GM23338 (cell line): ENCODE data around the gene BCKDK. TPM values are rescaled to one million over a fixed set of nuclear protein-coding genes. Genes with fewer than 3 reads are reported as not detected.

ENCODE experiments used
- ATAC-seq: fragments of 200-7000 bp; cut with Tn5 transposase; 3 replicates; pipeline ENCODE4 v1.9.1; 2020
- DNase-seq: peaks from one replicate; pipeline ENCODE4 v3.0.0-alpha.2; 2015; ENCODE audit warnings: low spot score
- H2AFZ ChIP-seq: fragments of 200-600 bp; sonication (generic); 2 replicates; pipeline ENCODE4 v1.8.0; 2016; ENCODE audit warnings: antibody characterized with exemption, mild to moderate bottlenecking, moderate library complexity
- H3F3A ChIP-seq: fragments of 200-600 bp; sonication (generic); replicated peaks from 2 replicates; pipeline ENCODE4 v1.8.0; 2017; ENCODE audit warnings: antibody characterized with exemption, mixed run types, low read depth
- H3K27ac ChIP-seq: fragments of 200-600 bp; sonication (generic); 2 replicates; pipeline ENCODE4 v1.6.1; 2016; ENCODE audit warnings: low read depth
- H3K27me3 ChIP-seq: fragments of 200-600 bp; sonication (generic); 2 replicates; pipeline ENCODE4 v1.8.0; 2016; ENCODE audit warnings: mild to moderate bottlenecking, mixed run types, moderate library complexity; ENCODE audit not compliant: insufficient read depth
- H3K36me3 ChIP-seq: fragments of 200-600 bp; sonication (generic); 2 replicates; pipeline ENCODE4 v1.8.0; 2016; ENCODE audit warnings: mild to moderate bottlenecking; ENCODE audit not compliant: insufficient read depth
- H3K4me1 ChIP-seq: fragments of 200-600 bp; sonication (generic); 2 replicates; pipeline ENCODE4 v1.8.0; 2016; ENCODE audit warnings: mild to moderate bottlenecking, moderate library complexity; ENCODE audit not compliant: insufficient read depth
- H3K4me2 ChIP-seq: fragments of 200-600 bp; sonication (generic); 2 replicates; pipeline ENCODE4 v1.7.1; 2017; ENCODE audit warnings: mixed run types
- H3K4me3 ChIP-seq: fragments of 200-600 bp; sonication (generic); 2 replicates; pipeline ENCODE4 v1.6.1; 2016; ENCODE audit warnings: mixed run types
- H3K79me2 ChIP-seq: fragments of 200-600 bp; sonication (generic); replicated peaks from 2 replicates; pipeline ENCODE4 v1.8.0; 2017; ENCODE audit warnings: mild to moderate bottlenecking; ENCODE audit not compliant: insufficient read depth
- H3K9me2 ChIP-seq: fragments of 200-600 bp; sonication (generic); 2 replicates; pipeline ENCODE4 v1.8.0; 2017; ENCODE audit not compliant: insufficient read depth
- H4K20me1 ChIP-seq: fragments of 200-600 bp; sonication (generic); replicated peaks from 2 replicates; pipeline ENCODE4 v1.8.0; 2017; ENCODE audit warnings: mild to moderate bottlenecking; ENCODE audit not compliant: insufficient read depth
- H3K27ac Mint-ChIP-seq: 2 replicates; pipeline ENCODE4 v1.8.0; 2020; ENCODE audit warnings: inconsistent platforms, mild to moderate bottlenecking, moderate library complexity, mixed read lengths
- H3K27me3 Mint-ChIP-seq: 3 replicates; pipeline ENCODE4 v1.8.0; 2022; ENCODE audit warnings: low read depth, mild to moderate bottlenecking, moderate library complexity, mixed read lengths, inconsistent platforms; ENCODE audit not compliant: insufficient read depth, poor library complexity
- H3K36me3 Mint-ChIP-seq: 3 replicates; pipeline ENCODE4 v1.8.0; 2021; ENCODE audit warnings: low read depth, mild to moderate bottlenecking, inconsistent platforms, moderate library complexity, mixed read lengths
- H3K4me1 Mint-ChIP-seq: 3 replicates; pipeline ENCODE4 v1.8.0; 2020; ENCODE audit warnings: mild to moderate bottlenecking, inconsistent platforms, mixed read lengths
- H3K4me3 Mint-ChIP-seq: 3 replicates; pipeline ENCODE4 v1.8.0; 2021; ENCODE audit warnings: moderate library complexity, mild to moderate bottlenecking, inconsistent platforms, mixed read lengths
- H3K9me3 Mint-ChIP-seq: 3 replicates; pipeline ENCODE4 v1.8.0; 2020; ENCODE audit warnings: moderate library complexity, mild to moderate bottlenecking, inconsistent platforms, mixed read lengths
- ETS1 ChIP-seq: IDR thresholded peaks from 2 replicates; pipeline ENCODE4 v1.6.1; 2016; ENCODE audit warnings: antibody characterized with exemption
- EZH2 ChIP-seq: fragments of 200-600 bp; sonication (generic); IDR thresholded peaks from one replicate; pipeline ENCODE4 v1.8.0; 2017; ENCODE audit warnings: antibody characterized with exemption, mild to moderate bottlenecking, low read depth; ENCODE audit not compliant: unreplicated experiment
- EZH2phosphoT487 ChIP-seq: fragments of 200-600 bp; sonication (generic); IDR thresholded peaks from one replicate; pipeline ENCODE4 v1.8.1; 2018; ENCODE audit warnings: antibody characterized with exemption; ENCODE audit not compliant: unreplicated experiment
- JUNB ChIP-seq: IDR thresholded peaks from one replicate; pipeline ENCODE4 v1.6.1; 2016; ENCODE audit warnings: antibody characterized with exemption; ENCODE audit not compliant: unreplicated experiment
- NANOG ChIP-seq: IDR thresholded peaks from 2 replicates; pipeline ENCODE4 v1.6.1; 2016; ENCODE audit warnings: antibody characterized with exemption, borderline replicate concordance
- POLR2AphosphoS5 ChIP-seq: IDR thresholded peaks from 2 replicates; pipeline ENCODE4 v1.6.1; 2016; ENCODE audit warnings: antibody characterized with exemption, low read depth
- ZNF114 ChIP-seq: fragments of 250-450 bp; sonication (Bioruptor Pico); IDR thresholded peaks from 2 replicates; pipeline ENCODE4 v1.5.0; 2020; ENCODE audit warnings: mild to moderate bottlenecking, moderate library complexity
- ZNF462 ChIP-seq: fragments of 250-450 bp; sonication (Bioruptor Pico); IDR thresholded peaks from 2 replicates; pipeline ENCODE4 v1.5.0; 2020; ENCODE audit warnings: mild to moderate bottlenecking, moderate library complexity
- polyA plus RNA-seq: library from polyadenylated mRNA; unstranded; fragments of >200 nt; fragmentation: Nextera tagmentation; extraction: Ambion mirVana; gene quantifications from 2 replicates; pipeline ENCODE4 v1.2.1, GENCODE V29; 2016
- total RNA-seq: library from RNA; depleted of rRNA; stranded (reverse); fragments of >200 nt; shearing (Covaris generic); gene quantifications from 2 replicates; pipeline ENCODE4 v1.2.3, GENCODE V29; 2014
- TF ChIP-seq, protein P1 (sequence below), 2 experiments: fragments of 200-600 bp in 1 of 2; sonication (generic) in 1 of 2; conservative IDR thresholded peaks; 2 replicates each; pipeline versions ENCODE4 v1.5.1 to v1.6.1; 2016 to 2017; ENCODE audit warnings: antibody characterized with exemption in 2 of 2, low read depth in 2 of 2, mild to moderate bottlenecking in 2 of 2, moderate library complexity in 1 of 2

Gene BCKDK
- total and polyA plus RNA-seq, 2 experiments from 2014 or later, result 36.1 to 58.9 TPM

DNA sequence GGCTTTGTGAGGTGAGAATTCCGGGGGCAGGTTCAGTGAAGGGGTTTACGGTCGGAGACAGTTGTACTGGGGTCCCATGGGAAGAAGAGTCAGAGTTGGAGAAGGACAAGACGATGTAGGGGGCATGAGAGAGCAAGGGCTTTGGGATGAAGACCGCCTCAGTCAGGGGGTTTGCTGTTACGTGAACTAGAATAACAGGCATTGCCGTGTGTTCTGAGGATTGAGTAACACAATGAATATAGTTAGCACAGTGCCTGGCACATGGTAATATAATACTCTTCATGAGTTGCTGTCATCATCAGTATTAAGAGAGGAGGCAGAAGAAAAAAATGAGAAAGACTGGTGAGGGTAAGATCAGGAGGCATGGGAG, 33.4 kb upstream of the BCKDK start:
- Histone ChIP-seq H2AFZ (no peak overlapping the region), H3K27ac (peak overlapping the region; percentile 96), H3K4me2 (peak overlapping the region; percentile 86), H3K36me3 (peaks cover 7% of the 10 kb centered on the region; the same call in 1 of the 2 replicates), H4K20me1 (no peaks in the 10 kb centered on the region; the same call in 1 of the 2 replicates), H3K27me3 (no peaks in the 10 kb centered on the region), H3F3A (no peaks in the 10 kb centered on the region), H3K4me1 (peaks cover 14% of the 10 kb centered on the region), H3K9me2 (no peaks in the 10 kb centered on the region), H3K4me3 (peak overlapping the region; percentile 90), H3K79me2 (peaks cover 52% of the 10 kb centered on the region)
- Mint-ChIP-seq H3K36me3 (peaks cover 37% of the 10 kb centered on the region), H3K27ac (peak overlapping the region; percentile 91), H3K4me3 (peak overlapping the region; percentile 92), H3K27me3 (peaks cover 8% of the 10 kb centered on the region), H3K4me1 (peaks cover 19% of the 10 kb centered on the region), H3K9me3 (no peaks in the 10 kb centered on the region; the same call in 2 of the 3 replicates)
- TF ChIP-seq ZNF114 (CRISPR knock-in tag), result no peak
- TF ChIP-seq, protein P1, sequence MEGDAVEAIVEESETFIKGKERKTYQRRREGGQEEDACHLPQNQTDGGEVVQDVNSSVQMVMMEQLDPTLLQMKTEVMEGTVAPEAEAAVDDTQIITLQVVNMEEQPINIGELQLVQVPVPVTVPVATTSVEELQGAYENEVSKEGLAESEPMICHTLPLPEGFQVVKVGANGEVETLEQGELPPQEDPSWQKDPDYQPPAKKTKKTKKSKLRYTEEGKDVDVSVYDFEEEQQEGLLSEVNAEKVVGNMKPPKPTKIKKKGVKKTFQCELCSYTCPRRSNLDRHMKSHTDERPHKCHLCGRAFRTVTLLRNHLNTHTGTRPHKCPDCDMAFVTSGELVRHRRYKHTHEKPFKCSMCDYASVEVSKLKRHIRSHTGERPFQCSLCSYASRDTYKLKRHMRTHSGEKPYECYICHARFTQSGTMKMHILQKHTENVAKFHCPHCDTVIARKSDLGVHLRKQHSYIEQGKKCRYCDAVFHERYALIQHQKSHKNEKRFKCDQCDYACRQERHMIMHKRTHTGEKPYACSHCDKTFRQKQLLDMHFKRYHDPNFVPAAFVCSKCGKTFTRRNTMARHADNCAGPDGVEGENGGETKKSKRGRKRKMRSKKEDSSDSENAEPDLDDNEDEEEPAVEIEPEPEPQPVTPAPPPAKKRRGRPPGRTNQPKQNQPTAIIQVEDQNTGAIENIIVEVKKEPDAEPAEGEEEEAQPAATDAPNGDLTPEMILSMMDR (conservative IDR thresholded peaks at IDR 0.05; ENCODE audit: low read depth in 2 of 2), result peak; percentile 7 to 14; a peak in 1 of 4 replicates
- TF ChIP-seq NANOG, result no peak
- no peak for TF ChIP-seq JUNB
- no peak for ATAC-seq
- no peak for DNase-seq

- Mint-ChIP-seq H3K4me3 (peak overlapping the region; percentile 92), H3K9me3 (no peaks in the 10 kb centered on the region; the same call in 2 of the 3 replicates), H3K27me3 (peaks cover 8% of the 10 kb centered on the region), H3K4me1 (peaks cover 19% of the 10 kb centered on the region), H3K27ac (no peak overlapping the region), H3K36me3 (peaks cover 50% of the 10 kb centered on the region)
- no peaks in the 10 kb centered on the region; the same call in 1 of the 2 replicates for H4K20me1 ChIP-seq
- H3K9me2 ChIP-seq, result no peaks in the 10 kb centered on the region
- H3K79me2 ChIP-seq, result peaks cover 38% of the 10 kb centered on the region
- DNase-seq (no peak), ATAC-seq (no peak)
- H2AFZ ChIP-seq, result no peak overlapping the region
- no peaks in the 10 kb centered on the region for H3F3A ChIP-seq
- H3K4me3 ChIP-seq, result no peak overlapping the region
- peaks cover 7% of the 10 kb centered on the region; the same call in 1 of the 2 replicates for H3K36me3 ChIP-seq
- peaks cover 14% of the 10 kb centered on the region for H3K4me1 ChIP-seq
- no peaks in the 10 kb centered on the region for H3K27me3 ChIP-seq
- no peak overlapping the region for H3K4me2 ChIP-seq
- H3K27ac ChIP-seq, result no peak overlapping the region
- TF ChIP-seq POLR2AphosphoS5, result no peak
- TF ChIP-seq EZH2phosphoT487, result no peak
- TF ChIP-seq ZNF462, result no peak
- TF ChIP-seq EZH2, result no peak
- TF ChIP-seq NANOG, result no peak
- no peak for TF ChIP-seq ETS1
These were observed 31.9 kb upstream of the BCKDK start for GRCh38 chr16:31076319-31076718.
